ENCODE data around the gene TRIM33.

Gene TRIM33

DNA sequence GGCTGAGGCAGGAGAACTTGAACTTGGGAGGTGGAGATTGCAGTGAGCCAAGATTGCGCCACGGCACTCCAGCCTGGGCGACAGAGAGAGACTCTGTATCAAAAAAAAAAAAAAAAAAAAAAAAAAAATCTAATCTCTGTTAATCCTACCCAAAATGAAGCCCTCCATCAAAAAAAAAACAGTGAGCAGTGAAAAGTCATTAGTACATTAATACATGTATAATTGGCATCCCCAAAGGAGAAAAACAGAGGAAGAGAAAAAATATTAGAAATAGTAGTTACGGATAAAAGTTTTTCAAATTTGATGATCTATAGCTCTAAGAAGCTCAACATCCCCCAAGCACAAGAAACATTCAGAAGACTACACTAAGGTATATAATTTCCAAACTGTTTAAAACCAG is 71.6 kb downstream of the TRIM33 start:
- no peaks in the 10 kb centered on the region for H3K27me3 ChIP-seq (ENCODE audit: insufficient read depth, poor library complexity, severe bottlenecking)
- DNase-seq (ENCODE audit: low read depth in 1 of 2, low spot score in 1 of 2) = no peak
- H3K27ac ChIP-seq (replicated peaks) = no peak overlapping the region
- H3K4me3 ChIP-seq (replicated peaks; ENCODE audit: insufficient read depth, low read length) = no peak overlapping the region
- TF ChIP-seq POLR2AphosphoS5 (IDR thresholded peaks at IDR 0.05; ENCODE audit: low read depth) (no peak), SPI1 (IDR thresholded peaks at IDR 0.05; ENCODE audit: borderline replicate concordance, low read depth) (no peak), GABPA (IDR thresholded peaks at IDR 0.05; ENCODE audit: low read depth) (no peak)
- TF ChIP-seq, protein P1, sequence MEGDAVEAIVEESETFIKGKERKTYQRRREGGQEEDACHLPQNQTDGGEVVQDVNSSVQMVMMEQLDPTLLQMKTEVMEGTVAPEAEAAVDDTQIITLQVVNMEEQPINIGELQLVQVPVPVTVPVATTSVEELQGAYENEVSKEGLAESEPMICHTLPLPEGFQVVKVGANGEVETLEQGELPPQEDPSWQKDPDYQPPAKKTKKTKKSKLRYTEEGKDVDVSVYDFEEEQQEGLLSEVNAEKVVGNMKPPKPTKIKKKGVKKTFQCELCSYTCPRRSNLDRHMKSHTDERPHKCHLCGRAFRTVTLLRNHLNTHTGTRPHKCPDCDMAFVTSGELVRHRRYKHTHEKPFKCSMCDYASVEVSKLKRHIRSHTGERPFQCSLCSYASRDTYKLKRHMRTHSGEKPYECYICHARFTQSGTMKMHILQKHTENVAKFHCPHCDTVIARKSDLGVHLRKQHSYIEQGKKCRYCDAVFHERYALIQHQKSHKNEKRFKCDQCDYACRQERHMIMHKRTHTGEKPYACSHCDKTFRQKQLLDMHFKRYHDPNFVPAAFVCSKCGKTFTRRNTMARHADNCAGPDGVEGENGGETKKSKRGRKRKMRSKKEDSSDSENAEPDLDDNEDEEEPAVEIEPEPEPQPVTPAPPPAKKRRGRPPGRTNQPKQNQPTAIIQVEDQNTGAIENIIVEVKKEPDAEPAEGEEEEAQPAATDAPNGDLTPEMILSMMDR (IDR thresholded peaks at IDR 0.05; ENCODE audit: insufficient read depth, low read length) = no peak
- TF ChIP-seq, protein P2, sequence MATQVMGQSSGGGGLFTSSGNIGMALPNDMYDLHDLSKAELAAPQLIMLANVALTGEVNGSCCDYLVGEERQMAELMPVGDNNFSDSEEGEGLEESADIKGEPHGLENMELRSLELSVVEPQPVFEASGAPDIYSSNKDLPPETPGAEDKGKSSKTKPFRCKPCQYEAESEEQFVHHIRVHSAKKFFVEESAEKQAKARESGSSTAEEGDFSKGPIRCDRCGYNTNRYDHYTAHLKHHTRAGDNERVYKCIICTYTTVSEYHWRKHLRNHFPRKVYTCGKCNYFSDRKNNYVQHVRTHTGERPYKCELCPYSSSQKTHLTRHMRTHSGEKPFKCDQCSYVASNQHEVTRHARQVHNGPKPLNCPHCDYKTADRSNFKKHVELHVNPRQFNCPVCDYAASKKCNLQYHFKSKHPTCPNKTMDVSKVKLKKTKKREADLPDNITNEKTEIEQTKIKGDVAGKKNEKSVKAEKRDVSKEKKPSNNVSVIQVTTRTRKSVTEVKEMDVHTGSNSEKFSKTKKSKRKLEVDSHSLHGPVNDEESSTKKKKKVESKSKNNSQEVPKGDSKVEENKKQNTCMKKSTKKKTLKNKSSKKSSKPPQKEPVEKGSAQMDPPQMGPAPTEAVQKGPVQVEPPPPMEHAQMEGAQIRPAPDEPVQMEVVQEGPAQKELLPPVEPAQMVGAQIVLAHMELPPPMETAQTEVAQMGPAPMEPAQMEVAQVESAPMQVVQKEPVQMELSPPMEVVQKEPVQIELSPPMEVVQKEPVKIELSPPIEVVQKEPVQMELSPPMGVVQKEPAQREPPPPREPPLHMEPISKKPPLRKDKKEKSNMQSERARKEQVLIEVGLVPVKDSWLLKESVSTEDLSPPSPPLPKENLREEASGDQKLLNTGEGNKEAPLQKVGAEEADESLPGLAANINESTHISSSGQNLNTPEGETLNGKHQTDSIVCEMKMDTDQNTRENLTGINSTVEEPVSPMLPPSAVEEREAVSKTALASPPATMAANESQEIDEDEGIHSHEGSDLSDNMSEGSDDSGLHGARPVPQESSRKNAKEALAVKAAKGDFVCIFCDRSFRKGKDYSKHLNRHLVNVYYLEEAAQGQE (IDR thresholded peaks at IDR 0.05; ENCODE audit: insufficient replicate concordance, low read depth) = no peak

DNA sequence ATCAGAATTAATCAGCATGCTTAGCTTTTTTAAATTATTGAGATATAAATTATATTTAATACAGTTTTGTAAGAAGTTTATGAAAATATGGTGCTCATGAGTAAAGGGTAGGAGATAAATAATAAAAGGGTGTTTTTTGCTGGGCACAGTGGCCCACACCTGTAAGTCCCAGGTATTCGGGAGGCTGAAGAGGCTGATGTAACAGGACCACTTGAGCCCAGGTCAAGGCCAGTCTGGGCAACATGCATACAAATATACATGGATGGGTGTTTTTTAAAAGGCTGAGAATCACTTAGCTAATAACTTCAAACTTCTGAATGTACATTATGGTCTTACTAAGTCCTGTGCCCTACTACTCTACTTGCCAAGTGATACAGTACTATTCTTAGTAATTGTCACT is 73.2 kb downstream of the TRIM33 start:
- no peak overlapping the region for H3K27ac ChIP-seq (replicated peaks)
- no peaks in the 10 kb centered on the region for H3K27me3 ChIP-seq (ENCODE audit: insufficient read depth, poor library complexity, severe bottlenecking)
- H3K4me3 ChIP-seq (replicated peaks; ENCODE audit: insufficient read depth, low read length) = no peak overlapping the region
- DNase-seq (ENCODE audit: low read depth in 1 of 2, low spot score in 1 of 2) = no peak
- TF ChIP-seq SPI1 (IDR thresholded peaks at IDR 0.05; ENCODE audit: borderline replicate concordance, low read depth) (no peak), GABPA (IDR thresholded peaks at IDR 0.05; ENCODE audit: low read depth) (no peak), POLR2AphosphoS5 (IDR thresholded peaks at IDR 0.05; ENCODE audit: low read depth) (no peak)
- TF ChIP-seq, protein P2 (IDR thresholded peaks at IDR 0.05; ENCODE audit: insufficient replicate concordance, low read depth) = no peak
- TF ChIP-seq, protein P1 (IDR thresholded peaks at IDR 0.05; ENCODE audit: insufficient read depth, low read length) = no peak

DNA sequence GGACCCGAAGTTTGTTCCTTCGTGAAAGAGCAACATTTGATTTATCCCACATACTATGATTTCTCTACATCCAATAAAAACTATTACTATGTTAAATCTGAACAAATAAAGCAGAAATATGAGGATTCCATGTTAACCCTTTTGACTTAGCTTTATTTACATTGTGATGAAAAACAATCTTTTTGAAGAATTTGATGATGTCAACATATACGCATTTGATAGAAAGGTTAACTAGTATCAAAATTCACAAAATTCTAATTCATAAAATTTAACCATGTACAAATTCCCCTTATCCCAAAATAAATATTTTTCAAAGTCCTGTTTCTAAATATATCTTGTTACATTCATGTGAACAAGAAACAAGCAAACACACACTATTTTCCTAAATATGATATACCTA is 74.2 kb downstream of the TRIM33 start:
- TF ChIP-seq SPI1 (IDR thresholded peaks at IDR 0.05; ENCODE audit: borderline replicate concordance, low read depth) = no peak
- TF ChIP-seq, protein P2 (IDR thresholded peaks at IDR 0.05; ENCODE audit: insufficient replicate concordance, low read depth) = no peak
- TF ChIP-seq POLR2AphosphoS5 (IDR thresholded peaks at IDR 0.05; ENCODE audit: low read depth) = no peak
- TF ChIP-seq GABPA (IDR thresholded peaks at IDR 0.05; ENCODE audit: low read depth) = no peak
- TF ChIP-seq, protein P1 (IDR thresholded peaks at IDR 0.05; ENCODE audit: insufficient read depth, low read length) = no peak
- Histone ChIP-seq H3K27ac (replicated peaks) (no peak overlapping the region), H3K4me3 (replicated peaks; ENCODE audit: insufficient read depth, low read length) (no peak overlapping the region), H3K27me3 (ENCODE audit: insufficient read depth, poor library complexity, severe bottlenecking) (no peaks in the 10 kb centered on the region)
- no peak for DNase-seq (ENCODE audit: low read depth in 1 of 2, low spot score in 1 of 2)

Measured in HL-60 (cell line).